ENCODE results near the gene SORCS3.

SORCS3 gene

DNA sequence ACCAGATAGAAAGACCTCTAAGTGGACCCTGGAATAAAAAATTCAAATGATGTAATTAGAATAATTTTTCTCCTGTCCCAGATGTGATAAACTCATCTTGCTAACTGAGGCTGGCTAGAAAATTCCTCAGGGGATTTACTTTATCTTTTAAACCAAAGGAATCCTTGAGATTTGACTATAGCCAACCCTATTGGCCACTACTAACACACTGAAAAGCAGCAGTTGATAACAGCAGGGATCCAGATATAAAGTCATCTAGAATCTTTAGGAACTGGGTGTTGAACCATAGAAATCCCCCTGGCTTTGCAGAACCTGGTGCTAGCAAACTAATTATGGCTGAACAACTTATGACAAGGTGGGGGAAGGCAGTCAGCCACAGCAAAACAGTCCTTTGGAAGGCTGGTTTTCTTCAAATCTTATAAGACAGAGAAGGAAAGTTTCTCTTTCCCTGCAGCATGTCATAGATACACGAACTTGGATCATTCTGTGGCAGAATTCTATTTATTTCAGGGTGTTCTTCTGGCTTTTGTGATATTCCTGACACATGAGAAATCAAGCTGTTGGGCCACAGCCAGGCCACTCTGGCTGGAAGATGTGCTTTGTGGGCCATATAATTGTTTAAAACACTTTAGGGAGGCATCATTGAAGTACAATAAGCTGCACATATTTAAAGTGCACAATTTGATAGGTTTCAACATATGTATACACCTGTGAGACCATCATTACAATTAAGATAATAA lies 643.6 kb downstream of the SORCS3 start:
- no peak for DNase-seq

DNA sequence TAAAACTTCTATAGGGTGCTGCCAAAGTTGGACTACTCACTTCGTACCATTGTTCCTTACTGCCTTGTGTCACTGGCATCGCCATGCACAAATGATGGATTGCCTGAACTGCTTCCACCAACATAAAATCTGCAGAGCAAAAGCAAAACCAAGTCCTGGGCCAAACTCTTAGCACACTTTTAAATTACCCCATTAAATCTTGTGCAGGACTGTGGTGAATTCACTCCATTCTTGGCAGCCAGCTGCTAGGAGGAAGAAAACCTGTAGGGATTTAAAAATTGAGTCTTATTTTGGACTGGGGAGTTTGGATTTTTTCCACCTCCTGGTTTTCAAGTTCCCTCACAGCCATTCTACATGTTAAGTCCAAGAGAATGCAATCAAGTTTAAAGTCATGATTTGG lies 646.9 kb downstream of the SORCS3 start:
- no peak for DNase-seq

DNA sequence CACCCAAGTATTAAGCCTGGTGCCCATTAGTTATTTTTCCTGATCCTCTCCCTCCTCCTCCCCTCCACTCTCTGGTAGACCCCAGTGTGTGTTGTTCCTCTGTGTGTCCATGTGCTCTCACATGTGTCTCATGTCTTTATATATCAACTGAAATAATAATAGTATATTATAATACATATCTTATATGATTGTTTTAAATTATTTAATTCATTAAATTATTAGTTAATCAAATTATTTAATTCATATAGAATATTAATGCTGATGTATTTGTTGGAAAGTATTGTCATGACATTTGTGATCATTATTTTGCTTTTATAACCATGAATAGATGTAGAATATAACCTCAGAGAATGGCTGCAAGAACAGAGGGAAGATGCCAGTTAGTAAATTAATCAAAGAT lies 647.5 kb downstream of the SORCS3 start:
- DNase-seq: no peak

DNA sequence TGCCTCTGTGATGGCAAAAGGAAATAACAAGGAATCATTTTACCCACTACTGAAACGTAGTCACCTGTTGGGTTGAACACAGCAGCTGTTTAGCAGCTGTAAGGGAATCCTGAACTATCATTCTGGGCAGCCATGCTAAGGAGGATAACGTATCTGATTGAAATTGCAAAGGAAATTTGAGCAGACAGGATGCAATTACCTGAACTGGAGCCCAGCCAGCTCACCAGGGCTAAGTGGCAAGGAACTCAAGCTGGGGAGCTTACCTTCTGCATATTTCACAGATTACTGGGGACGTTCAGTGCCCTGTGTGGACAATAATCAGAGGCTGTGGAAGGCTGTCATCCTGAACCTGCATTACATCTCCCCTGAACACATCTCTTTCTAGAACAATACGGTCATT lies 650.5 kb downstream of the SORCS3 start:
- no peak for DNase-seq

DNA sequence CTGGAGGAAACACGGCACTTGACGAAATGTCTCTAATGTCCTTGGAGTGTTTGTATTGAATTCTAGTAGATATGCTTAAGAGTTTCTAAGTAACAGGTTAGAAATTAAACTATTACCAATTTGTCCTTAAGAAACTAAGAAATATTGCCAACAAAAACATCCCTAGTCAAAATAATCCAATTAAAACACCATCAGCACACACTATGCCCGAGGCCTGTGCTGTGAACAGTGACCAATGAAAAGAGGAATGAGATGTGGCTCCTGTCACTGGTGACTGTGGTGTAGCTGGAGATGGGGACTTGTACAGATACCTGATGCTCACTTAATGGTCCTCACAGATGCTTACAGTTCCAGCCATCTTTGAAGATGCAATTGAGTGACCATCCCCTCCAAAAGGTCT lies 651.1 kb downstream of the SORCS3 start:
- DNase-seq: no peak
